HG02884 (cell line): ENCODE data around the gene FREM1.
A peak's percentile ranks its signal among the peaks of the same experiment; 100 is the strongest.

Source experiments
- ATAC-seq: cut with Tn5 transposase; IDR thresholded peaks from one replicate; pipeline ENCODE4 v1.9.1; 2021; ENCODE audit warnings: mild to moderate bottlenecking, moderate library complexity; ENCODE audit not compliant: unreplicated experiment

FREM1 gene

GRCh38 chr9:14768405-14769229, 141.6 kb downstream of the FREM1 start:
- ATAC-seq: no peak

DNA sequence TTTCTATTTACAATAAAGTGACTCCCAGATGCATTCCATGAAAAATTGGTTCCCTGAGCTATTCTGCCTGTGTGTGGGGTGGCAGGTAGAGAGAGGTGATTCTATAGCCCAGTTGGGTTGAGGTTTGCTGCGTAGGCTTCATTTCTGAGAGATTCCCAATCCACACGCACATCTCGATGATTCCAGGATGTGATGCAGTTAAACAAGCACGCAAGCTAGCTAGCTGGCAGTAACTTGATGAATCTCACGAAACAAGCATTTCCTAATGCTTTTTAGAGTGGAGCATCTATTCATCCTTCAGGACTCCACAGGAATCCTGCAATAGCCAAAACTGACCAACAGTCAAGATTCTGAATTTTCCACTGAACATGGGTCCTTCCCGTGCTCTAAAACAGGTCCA, 143.9 kb downstream of the FREM1 start:
- no peak for ATAC-seq

GRCh38 chr9:14761584-14761983, 148.6 kb downstream of the FREM1 start:
- ATAC-seq: no peak

GRCh38 chr9:14760060-14760459, 150.2 kb downstream of the FREM1 start:
- no peak for ATAC-seq

DNA sequence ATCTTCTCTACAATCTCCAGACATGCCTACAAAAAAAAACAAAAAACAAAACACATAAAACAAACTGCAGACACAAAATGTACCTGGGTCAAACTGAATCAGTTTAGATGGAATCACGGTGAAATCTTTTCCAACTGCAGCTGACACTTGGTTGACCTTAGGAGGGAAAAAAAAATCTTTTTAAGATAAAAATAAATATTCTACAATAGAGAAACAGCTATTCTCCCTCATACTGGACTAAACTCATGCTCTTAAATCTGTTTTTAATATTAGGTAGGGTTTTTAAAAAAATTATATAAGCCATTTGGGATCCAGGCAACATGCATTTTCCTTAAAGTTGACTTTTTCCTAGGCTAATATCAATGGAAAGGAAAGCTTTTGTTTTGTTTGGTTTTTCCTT, 153.9 kb downstream of the FREM1 start:
- ATAC-seq: no peak

- no peak for ATAC-seq
Observed at GRCh38 chr9:14752871-14753270, 157.4 kb downstream of the FREM1 start.

GRCh38 chr9:14752271-14752670, 158.0 kb downstream of the FREM1 start:
- no peak for ATAC-seq

DNA sequence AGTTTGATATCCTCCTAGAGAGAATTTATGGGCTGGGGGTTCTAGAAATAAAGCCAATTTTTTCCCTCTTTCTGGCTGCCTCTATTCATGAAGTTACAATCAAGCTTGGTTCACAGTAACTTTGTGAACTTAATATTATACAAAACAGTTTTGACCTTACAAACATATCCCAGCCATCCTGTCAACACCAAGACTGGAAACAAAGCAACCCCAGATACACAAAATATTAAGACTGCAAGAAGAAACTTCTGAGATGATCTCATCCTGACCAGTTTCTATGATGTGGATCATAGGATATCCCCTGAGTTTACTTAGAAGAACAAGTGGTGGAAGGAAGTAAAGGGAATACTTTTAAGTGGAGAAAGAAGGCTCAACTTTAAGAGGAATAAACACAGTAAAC, 159.4 kb downstream of the FREM1 start:
- no peak for ATAC-seq

GRCh38 chr9:14749741-14750211, 160.5 kb downstream of the FREM1 start:
- no peak for ATAC-seq

DNA sequence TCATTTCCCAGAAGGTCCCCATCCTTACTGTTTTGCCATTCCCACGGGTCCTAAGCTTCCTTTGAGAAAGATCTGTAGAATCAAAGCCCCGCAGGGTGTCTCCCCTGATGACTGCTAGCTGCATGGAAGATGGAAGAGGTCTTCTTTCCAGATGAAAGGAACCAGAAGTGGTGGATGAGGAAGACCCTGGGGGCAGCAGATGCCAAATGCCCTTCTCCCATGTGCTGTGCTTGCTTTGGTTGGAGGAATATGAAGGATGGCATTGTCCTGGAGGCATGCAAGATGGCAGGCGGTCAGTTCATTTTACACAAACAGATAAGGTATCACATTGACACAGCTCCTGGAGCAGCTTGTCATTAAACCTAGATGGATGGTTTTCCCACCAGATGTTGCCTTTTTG, 161.9 kb downstream of the FREM1 start:
- ATAC-seq: no peak

DNA sequence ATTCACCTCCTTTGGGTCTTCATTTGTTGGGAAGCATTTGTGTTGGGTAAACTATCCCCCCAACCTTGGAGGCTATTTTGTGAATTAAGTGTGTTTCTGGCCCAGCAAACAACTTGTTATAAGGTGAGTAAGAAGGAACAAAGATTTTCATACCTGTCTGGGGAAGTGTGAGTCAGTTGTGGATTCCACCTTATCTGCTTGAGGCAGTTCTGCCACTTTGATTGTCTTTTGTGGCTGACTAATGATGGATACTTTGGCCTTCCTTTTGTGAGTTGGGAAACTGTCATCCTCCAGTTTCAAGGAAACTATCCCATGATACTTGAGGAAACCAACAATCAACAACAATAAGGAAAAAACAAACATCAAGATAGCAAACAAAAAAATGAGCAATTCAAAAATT, 163.1 kb downstream of the FREM1 start:
- ATAC-seq: no peak

- ATAC-seq: no peak
Observed at GRCh38 chr9:14746626-14747025, 163.6 kb downstream of the FREM1 start.

DNA sequence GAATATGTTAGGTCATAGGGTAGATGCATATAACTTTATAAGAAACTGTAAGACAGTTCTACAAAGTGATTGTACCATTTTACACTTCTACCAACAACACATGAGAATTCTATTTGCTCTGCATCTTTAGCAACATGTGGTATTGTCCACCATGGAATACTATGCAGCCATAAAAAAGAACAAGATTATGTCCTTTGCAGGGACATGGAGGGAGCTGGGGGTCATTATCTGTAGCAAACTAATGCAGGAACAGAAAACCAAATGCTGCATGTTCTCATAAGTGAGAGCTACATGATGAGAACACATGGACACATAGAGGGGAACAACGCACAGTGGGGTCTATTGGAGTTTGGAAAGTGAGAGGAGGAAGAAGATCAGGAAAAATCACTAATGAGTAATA, 165.5 kb downstream of the FREM1 start:
- ATAC-seq: no peak

- peak; percentile 96 for ATAC-seq
Observed at GRCh38 chr9:14741369-14741768, 168.9 kb downstream of the FREM1 start.

- no peak for ATAC-seq
Observed at GRCh38 chr9:14733133-14733532, 177.1 kb downstream of the FREM1 start.

GRCh38 chr9:14731294-14731981, 178.8 kb downstream of the FREM1 start:
- ATAC-seq: no peak

GRCh38 chr9:14730461-14730898, 179.7 kb downstream of the FREM1 start:
- ATAC-seq: no peak

DNA sequence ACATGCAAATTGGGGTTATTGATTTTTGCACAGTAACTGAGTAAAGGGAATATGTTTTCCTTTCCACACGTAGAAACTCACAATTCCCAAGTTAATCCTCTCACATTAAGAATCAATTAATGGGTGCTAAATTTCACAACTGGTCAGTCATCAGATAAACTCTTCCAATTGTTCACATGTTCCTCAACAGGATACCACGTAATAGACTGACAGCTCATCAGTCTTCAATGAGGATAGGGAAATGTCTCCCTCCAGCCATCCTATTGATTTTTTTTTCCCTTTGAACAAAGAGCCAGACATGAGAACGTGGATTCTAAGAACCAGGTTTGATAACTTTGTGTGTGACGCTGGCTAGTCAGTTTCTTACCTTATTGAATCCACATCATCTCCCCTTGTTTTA, 186.9 kb downstream of the FREM1 start:
- no peak for ATAC-seq

DNA sequence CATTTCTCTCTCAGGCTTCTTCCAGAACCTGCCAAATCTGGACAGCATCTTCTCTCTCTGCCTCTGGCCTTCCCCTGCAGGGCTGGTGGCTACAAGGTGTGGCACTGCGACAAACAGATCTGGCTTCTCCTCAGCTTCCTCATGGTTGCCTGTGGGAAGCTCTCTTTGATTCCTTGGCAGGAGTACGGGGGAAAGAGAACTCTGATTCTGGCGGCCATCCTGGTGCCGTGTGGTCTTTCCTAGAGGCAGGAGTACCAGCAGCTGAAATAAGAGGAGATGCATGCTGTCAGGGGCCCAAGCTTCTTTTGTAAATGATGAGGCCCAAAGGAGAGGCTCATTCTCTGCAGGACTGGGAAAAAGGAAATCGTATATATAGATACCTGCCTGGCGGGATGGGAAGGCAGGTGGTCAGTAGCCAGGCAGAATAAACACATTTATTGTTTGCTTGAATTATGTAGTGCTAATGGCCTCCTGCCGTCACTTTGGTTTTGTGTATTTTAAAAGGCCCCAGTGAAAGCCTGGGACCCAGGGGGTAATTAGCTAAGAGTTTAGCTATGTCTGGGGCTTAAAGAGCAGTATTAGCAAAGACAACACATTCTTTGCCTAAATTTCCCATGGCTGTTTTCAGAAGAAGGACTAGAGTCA, 187.7 kb downstream of the FREM1 start, which contains the start of gene CER1:
Gene CER1 (minus strand): TSS at position 343 of the 645 bp plus-strand sequence. CDS start 61 bp downstream, at position 282.
- ATAC-seq: no peak

DNA sequence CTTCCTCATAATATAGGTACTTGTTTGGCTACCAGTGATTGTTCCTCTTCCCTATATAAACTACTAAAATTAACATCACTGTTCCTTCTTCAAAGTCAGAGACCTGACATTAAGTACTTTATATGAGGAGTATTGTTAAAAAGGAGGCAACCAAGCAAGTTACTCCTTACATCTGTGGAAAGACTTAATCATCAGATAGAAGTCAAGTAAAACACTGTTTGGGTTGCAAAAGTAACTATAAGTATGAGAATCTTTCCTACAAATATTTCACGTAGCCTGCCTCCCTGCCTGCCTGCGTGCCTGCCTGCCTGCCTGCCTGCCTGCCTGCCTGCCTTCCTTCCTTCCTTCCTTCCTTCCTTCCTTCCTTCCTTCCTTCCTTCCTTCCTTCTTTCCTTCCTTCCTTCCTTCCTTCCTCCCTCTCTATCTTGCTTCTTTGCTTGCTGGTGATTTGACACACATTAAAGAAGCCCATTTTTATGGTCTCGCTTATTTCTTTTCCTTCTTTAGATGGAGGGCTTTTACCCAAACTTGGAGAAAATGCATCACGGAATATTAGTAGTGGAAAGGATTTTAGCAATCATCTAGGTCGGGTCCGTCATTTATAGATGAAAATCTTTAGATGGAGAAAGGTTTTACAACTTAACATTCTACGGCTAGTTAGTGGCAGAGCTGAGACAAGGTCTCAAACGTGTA, 190.9 kb downstream of the FREM1 start:
- no peak for ATAC-seq

DNA sequence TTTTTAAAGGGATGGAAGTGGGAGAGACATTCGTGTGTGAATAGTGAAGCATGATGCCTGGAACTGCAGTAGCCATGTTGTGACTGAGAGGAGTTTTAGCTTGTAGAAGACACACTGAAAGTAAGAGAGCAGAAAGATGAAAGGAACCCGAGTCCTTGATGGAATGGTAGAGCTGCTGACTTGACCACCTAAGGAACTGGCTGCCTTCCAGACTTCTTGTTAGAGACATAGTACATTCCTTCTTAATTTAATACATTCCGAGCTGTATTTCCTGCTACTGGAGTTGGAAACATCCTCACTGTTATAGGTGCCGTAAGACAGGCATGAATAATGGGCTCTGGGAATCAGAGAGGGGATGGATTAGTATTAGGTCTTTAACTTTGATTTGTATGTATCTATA, 195.1 kb downstream of the FREM1 start:
- ATAC-seq: no peak
